HepG2 (cell line): ENCODE measurements around the gene ATP5MC2. TPM values are rescaled to one million over a fixed set of nuclear protein-coding genes. Genes with fewer than 3 reads are reported as not detected.
A peak's percentile ranks its signal among the peaks of the same experiment; 100 is the strongest.

Source experiments
- EP300 ChIP-seq, 3 experiments: sonication (generic) in 1 of 3; formaldehyde crosslinking in 1 of 3; IDR thresholded peaks; 2 replicates each; pipeline versions ENCODE4 v1.5.1 to v1.6.1; 2011 to 2020; ENCODE audit warnings: low read depth in 2 of 3, low read length in 2 of 3, borderline replicate concordance in 1 of 3, improper control_type of control experiment in 1 of 3, mild to moderate bottlenecking in 1 of 3, missing genetic modification reagents in 1 of 3, moderate library complexity in 1 of 3
- GTF3A ChIP-seq: sonication (generic); formaldehyde crosslinking; conservative IDR thresholded peaks from 2 replicates; pipeline ENCODE4 v1.4.0; 2020; ENCODE audit warnings: mild to moderate bottlenecking, missing genetic modification reagents
- HMG20A ChIP-seq: IDR thresholded peaks from 2 replicates; pipeline ENCODE4 v1.6.1; 2016; ENCODE audit warnings: borderline replicate concordance
- LRRFIP1 ChIP-seq: sonication (generic); formaldehyde crosslinking; conservative IDR thresholded peaks from 2 replicates; pipeline ENCODE4 v1.4.0; 2020; ENCODE audit warnings: missing genetic modification reagents
- NCOA2 ChIP-seq: sonication (generic); formaldehyde crosslinking; IDR thresholded peaks from 2 replicates; pipeline ENCODE4 v1.8.0; 2022; ENCODE audit warnings: inconsistent platforms
- RFX1 ChIP-seq: fragments of 450-650 bp; IDR thresholded peaks from 2 replicates; pipeline ENCODE4 v1.6.1; 2017
- RXRA ChIP-seq: sonication (generic); formaldehyde crosslinking; IDR thresholded peaks from 2 replicates; pipeline ENCODE4 v1.5.1; 2020; ENCODE audit warnings: missing genetic modification reagents
- SRSF4 ChIP-seq: fragments of 200-400 bp; formaldehyde crosslinking; IDR thresholded peaks from one replicate; pipeline ENCODE4 v1.6.1; 2018; ENCODE audit warnings: mild to moderate bottlenecking, low read depth, low read length, moderate library complexity; ENCODE audit not compliant: poor library complexity, severe bottlenecking
- THYN1 ChIP-seq: sonication (generic); formaldehyde crosslinking; IDR thresholded peaks from 2 replicates; pipeline ENCODE4 v1.8.1; 2023; ENCODE audit warnings: low read depth, mild to moderate bottlenecking, moderate library complexity, missing genetic modification reagents, borderline replicate concordance
- ZFP37 ChIP-seq: sonication (generic); formaldehyde crosslinking; IDR thresholded peaks from 2 replicates; pipeline ENCODE4 v1.4.0; 2020; ENCODE audit warnings: missing genetic modification reagents, borderline replicate concordance
- ZMYM3 ChIP-seq: sonication (generic); formaldehyde crosslinking; IDR thresholded peaks from 2 replicates; pipeline ENCODE4 v1.5.1; 2020; ENCODE audit warnings: mild to moderate bottlenecking, missing genetic modification reagents
- ZNF326 ChIP-seq: sonication (generic); formaldehyde crosslinking; IDR thresholded peaks from 2 replicates; pipeline ENCODE4 v1.4.0; 2020; ENCODE audit warnings: missing genetic modification reagents, borderline replicate concordance
- ZNF337 ChIP-seq: sonication (generic); formaldehyde crosslinking; IDR thresholded peaks from 2 replicates; pipeline ENCODE4 v1.5.1; 2020; ENCODE audit warnings: missing genetic modification reagents, low read depth, mild to moderate bottlenecking, borderline replicate concordance
- ZNF674 ChIP-seq: sonication (generic); formaldehyde crosslinking; IDR thresholded peaks from 2 replicates; pipeline ENCODE4 v1.5.0; 2020; ENCODE audit warnings: low read depth, mild to moderate bottlenecking, missing genetic modification reagents
- ZNF709 ChIP-seq: sonication (generic); formaldehyde crosslinking; IDR thresholded peaks from 2 replicates; pipeline ENCODE4 v1.5.0; 2020; ENCODE audit warnings: mild to moderate bottlenecking, missing genetic modification reagents
- ZNF710 ChIP-seq: sonication (generic); formaldehyde crosslinking; IDR thresholded peaks from 2 replicates; pipeline ENCODE4 v1.5.0; 2020; ENCODE audit warnings: mild to moderate bottlenecking, missing genetic modification reagents, borderline replicate concordance
- ZNF780A ChIP-seq: sonication (generic); formaldehyde crosslinking; IDR thresholded peaks from 2 replicates; pipeline ENCODE4 v1.8.0; 2022; ENCODE audit warnings: mild to moderate bottlenecking, missing genetic modification reagents, moderate library complexity
- polyA plus RNA-seq, 8 experiments: library from polyadenylated mRNA; depleted of rRNA in 3 of 8; stranded (reverse) in 7 of 8; unstranded in 1 of 8; fragments of >200 nt; fragmentation: Illumina TruSeq in 4 of 8; extraction: Trizol in 4 of 8; gene quantifications; 2 replicates each; pipeline versions ENCODE4 v1.2.1 to v1.2.3, GENCODE V29; 2011 to 2016; ENCODE audit warnings: low read depth in 4 of 8, missing spikeins in 1 of 8, mixed read lengths in 1 of 8; ENCODE audit not compliant: insufficient read depth in 1 of 8
- total RNA-seq, 5 experiments: library from RNA; depleted of rRNA; stranded (reverse); fragments of >200 nt; fragmentation: Illumina TruSeq; extraction: Trizol; gene quantifications; 2 replicates each; pipeline ENCODE4 v1.2.3, GENCODE V29; 2016; ENCODE audit warnings: low read depth in 1 of 5
- TF ChIP-seq, protein P1 (sequence below): sonication (generic); formaldehyde crosslinking; IDR thresholded peaks from 2 replicates; pipeline ENCODE4 v1.4.0; 2020; ENCODE audit warnings: missing genetic modification reagents, mild to moderate bottlenecking, borderline replicate concordance
- TF ChIP-seq, protein P2 (sequence below): sonication (generic); formaldehyde crosslinking; IDR thresholded peaks from 2 replicates; pipeline ENCODE4 v1.4.0; 2020; ENCODE audit warnings: mild to moderate bottlenecking, missing genetic modification reagents
- TF ChIP-seq, protein P3 (sequence below): sonication (generic); formaldehyde crosslinking; IDR thresholded peaks from 2 replicates; pipeline ENCODE4 v1.5.0; 2020; ENCODE audit warnings: missing genetic modification reagents, mild to moderate bottlenecking, borderline replicate concordance

The ATP5MC2 gene
- total and polyA plus RNA-seq, 2 of the 13 experiments (the other 11 are each of a cell fraction or from before 2014, with no cell fraction given), result 230 to 257 TPM

DNA sequence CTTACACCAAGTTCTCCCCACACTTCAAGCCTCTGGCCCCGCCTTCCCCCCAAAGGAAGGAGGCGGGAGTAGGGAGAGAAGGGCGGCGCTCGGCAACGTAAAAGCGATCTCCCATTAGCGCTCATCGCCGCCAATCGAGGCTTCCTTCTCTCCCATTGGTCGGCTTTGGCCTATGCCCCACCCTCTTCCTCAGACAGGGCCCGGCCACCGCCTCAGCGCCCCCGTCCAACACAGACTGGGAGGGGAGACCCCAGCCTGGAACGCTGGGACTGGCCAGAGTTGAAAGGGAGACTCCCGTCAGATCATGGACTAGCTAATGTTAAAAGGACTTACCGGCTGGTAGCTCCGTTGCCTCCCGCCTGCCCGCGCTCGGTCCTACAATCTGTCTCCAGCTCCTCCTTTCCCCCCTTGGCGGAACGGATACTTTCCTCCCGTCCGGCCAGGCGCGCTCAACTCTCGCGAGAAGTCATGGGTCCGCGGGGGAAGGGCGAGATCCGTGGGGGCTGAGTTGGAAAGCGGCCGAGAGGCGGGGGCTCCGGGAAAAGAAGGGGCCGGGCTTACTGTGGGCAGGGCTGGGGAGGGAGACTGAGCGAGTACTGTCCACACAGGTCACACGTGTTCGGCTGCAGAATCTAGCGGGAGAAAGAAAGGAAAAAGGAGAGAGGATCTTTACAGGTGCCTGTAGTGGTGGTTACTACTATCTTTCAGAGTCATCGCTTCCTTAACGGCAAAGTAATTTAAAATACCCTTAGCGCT is 49.8 kb downstream of the ATP5MC2 start, which contains the start of gene ATF7 (continued):
- TF ChIP-seq LRRFIP1 (CRISPR knock-in tag), result no peak
- 0 out of 2 replicates have a peak, but pooled peaks have one; percentile 40 for TF ChIP-seq GTF3A (CRISPR knock-in tag)
- 0 out of 2 replicates have a peak, but pooled peaks have one; percentile 51 for TF ChIP-seq ZNF709 (CRISPR knock-in tag)
- TF ChIP-seq RFX1, result no peak
- peak in 1 of 2 experiments; percentile 42; a peak in 2 of 4 replicates for TF ChIP-seq EP300 (IDR thresholded peaks at IDR 0.05; ENCODE audit: low read depth in 2 of 2, low read length in 2 of 2)
- peak; percentile 31; the same call in 1 of the 2 replicates for TF ChIP-seq EP300 (CRISPR knock-in tag; IDR thresholded peaks at IDR 0.05; ENCODE audit: borderline replicate concordance)
- TF ChIP-seq ZNF710 (CRISPR knock-in tag), result peak; percentile 92; the same call in 1 of the 2 replicates
- 0 out of 2 replicates have a peak, but pooled peaks have one; percentile 33 for TF ChIP-seq HMG20A (CRISPR knock-in tag)
- TF ChIP-seq ZMYM3, result peak; percentile 31; the same call in 1 of the 2 replicates
- no peak for TF ChIP-seq SRSF4
- peak; percentile 41; the same call in 1 of the 2 replicates for TF ChIP-seq NCOA2 (CRISPR knock-in tag)
- TF ChIP-seq ZNF780A (CRISPR knock-in tag), result no peak
- no peak for TF ChIP-seq ZNF326 (CRISPR knock-in tag)
- TF ChIP-seq, protein P1, sequence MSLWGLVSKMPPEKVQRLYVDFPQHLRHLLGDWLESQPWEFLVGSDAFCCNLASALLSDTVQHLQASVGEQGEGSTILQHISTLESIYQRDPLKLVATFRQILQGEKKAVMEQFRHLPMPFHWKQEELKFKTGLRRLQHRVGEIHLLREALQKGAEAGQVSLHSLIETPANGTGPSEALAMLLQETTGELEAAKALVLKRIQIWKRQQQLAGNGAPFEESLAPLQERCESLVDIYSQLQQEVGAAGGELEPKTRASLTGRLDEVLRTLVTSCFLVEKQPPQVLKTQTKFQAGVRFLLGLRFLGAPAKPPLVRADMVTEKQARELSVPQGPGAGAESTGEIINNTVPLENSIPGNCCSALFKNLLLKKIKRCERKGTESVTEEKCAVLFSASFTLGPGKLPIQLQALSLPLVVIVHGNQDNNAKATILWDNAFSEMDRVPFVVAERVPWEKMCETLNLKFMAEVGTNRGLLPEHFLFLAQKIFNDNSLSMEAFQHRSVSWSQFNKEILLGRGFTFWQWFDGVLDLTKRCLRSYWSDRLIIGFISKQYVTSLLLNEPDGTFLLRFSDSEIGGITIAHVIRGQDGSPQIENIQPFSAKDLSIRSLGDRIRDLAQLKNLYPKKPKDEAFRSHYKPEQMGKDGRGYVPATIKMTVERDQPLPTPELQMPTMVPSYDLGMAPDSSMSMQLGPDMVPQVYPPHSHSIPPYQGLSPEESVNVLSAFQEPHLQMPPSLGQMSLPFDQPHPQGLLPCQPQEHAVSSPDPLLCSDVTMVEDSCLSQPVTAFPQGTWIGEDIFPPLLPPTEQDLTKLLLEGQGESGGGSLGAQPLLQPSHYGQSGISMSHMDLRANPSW (CRISPR knock-in tag), result peak; percentile 86; the same call in 1 of the 2 replicates
- no peak for TF ChIP-seq ZFP37 (CRISPR knock-in tag)
- no peak for TF ChIP-seq THYN1 (CRISPR knock-in tag)
- TF ChIP-seq, protein P2, sequence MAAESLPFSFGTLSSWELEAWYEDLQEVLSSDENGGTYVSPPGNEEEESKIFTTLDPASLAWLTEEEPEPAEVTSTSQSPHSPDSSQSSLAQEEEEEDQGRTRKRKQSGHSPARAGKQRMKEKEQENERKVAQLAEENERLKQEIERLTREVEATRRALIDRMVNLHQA, result no peak
- no peak for TF ChIP-seq ZNF674 (CRISPR knock-in tag)
- TF ChIP-seq RXRA (CRISPR knock-in tag), result peak; percentile 52; the same call in 1 of the 2 replicates
- TF ChIP-seq, protein P3, sequence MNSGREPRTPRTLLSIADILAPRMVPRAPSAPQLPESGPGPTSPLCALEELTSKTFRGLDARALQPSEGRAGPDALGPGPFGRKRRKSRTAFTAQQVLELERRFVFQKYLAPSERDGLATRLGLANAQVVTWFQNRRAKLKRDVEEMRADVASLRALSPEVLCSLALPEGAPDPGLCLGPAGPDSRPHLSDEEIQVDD (CRISPR knock-in tag), result no peak
- no peak for TF ChIP-seq ZNF337 (CRISPR knock-in tag)
